A549 (cell line): ENCODE measurements around the gene XYLT1. TPM values are rescaled to one million over a fixed set of nuclear protein-coding genes. Genes with fewer than 3 reads are reported as not detected.

Experiments
- ATAC-seq, 2 experiments: fragments of 200-7000 bp in 1 of 2; fragments of >200 bp in 1 of 2; cut with Nextera tagmentation in 1 of 2; cut with Tn5 transposase in 1 of 2; 3 replicates each; pipeline versions ENCODE4 v1.8.0 to v1.9.1; 2018 to 2020; ENCODE audit warnings: mild to moderate bottlenecking in 1 of 2, moderate library complexity in 1 of 2
- CTCF ChIA-PET: fragments of 300-600 bp; sonication (Branson Sonifier 250); formaldehyde crosslinking; extraction: SDS; loops from one replicate; lab custom pipeline; 2021; ENCODE audit warnings: antibody characterized with exemption, inconsistent platforms; lab: Yijun Ruan, JAX
- POLR2A ChIA-PET: fragments of 350-600 bp; formaldehyde crosslinking; extraction: SDS; loops from one replicate; lab custom pipeline; 2021; ENCODE audit warnings: antibody characterized with exemption, inconsistent platforms; lab: Yijun Ruan, JAX
- DNase-seq, 2 experiments: peaks; one replicate each; pipeline versions ENCODE4 v3.0.0 to v3.0.0-alpha.2; 2011 to 2016; ENCODE audit warnings: low read depth in 1 of 2, low spot score in 1 of 2
- FAIRE-seq: peaks from 2 replicates; lab custom pipeline; 2011; peaks lifted over from hg19 to GRCh38; lab: Jason Lieb, UNC
- H3K27ac ChIP-seq, 2 experiments: fragments of >200 bp; sonication (Bioruptor Twin); formaldehyde crosslinking; 3 replicates each; pipeline ENCODE4 v1.5.1; 2016 to 2017
- H3K4me1 ChIP-seq: fragments of >200 bp; sonication (Bioruptor Twin); formaldehyde crosslinking; 3 replicates; pipeline ENCODE4 v1.6.1; 2016
- H3K4me2 ChIP-seq: fragments of >200 bp; sonication (Bioruptor Twin); formaldehyde crosslinking; 3 replicates; pipeline ENCODE4 v1.6.1; 2016
- H3K4me3 ChIP-seq: fragments of >200 bp; sonication (Bioruptor Twin); formaldehyde crosslinking; 3 replicates; pipeline ENCODE4 v1.5.1; 2016
- H3K9me3 ChIP-seq: fragments of >200 bp; sonication (Bioruptor Twin); formaldehyde crosslinking; 3 replicates; pipeline ENCODE4 v1.6.1; 2016
- CBX8 ChIP-seq: fragments of 200-600 bp; sonication (generic); IDR thresholded peaks from 2 replicates; pipeline ENCODE4 v1.6.1; 2016
- EHF ChIP-seq: fragments of 250-450 bp; sonication (Bioruptor Pico); IDR thresholded peaks from 2 replicates; pipeline ENCODE4 v1.5.0; 2020; ENCODE audit warnings: mild to moderate bottlenecking
- EP300 ChIP-seq, 2 experiments: fragments of >200 bp; sonication (Bioruptor Twin); formaldehyde crosslinking; IDR thresholded peaks; 2 replicates in 1 of 2; 3 replicates in 1 of 2; pipeline ENCODE4 v1.6.1; 2016 to 2017
- ESRRA ChIP-seq: fragments of 150-350 bp; IDR thresholded peaks from 2 replicates; pipeline ENCODE4 v1.6.1; 2014; ENCODE audit warnings: mild to moderate bottlenecking, low read length, borderline replicate concordance
- FOSB ChIP-seq: fragments of 250-450 bp; sonication (Bioruptor Pico); IDR thresholded peaks from 2 replicates; pipeline ENCODE4 v1.5.0; 2020; ENCODE audit warnings: mild to moderate bottlenecking, moderate library complexity
- FOSL2 ChIP-seq, 2 experiments: fragments of 450-650 bp in 1 of 2; fragments of >200 bp in 1 of 2; sonication (Bioruptor Twin) in 1 of 2; formaldehyde crosslinking; IDR thresholded peaks; 2 replicates each; pipeline versions ENCODE4 v1.5.0 to v1.6.1; 2016 to 2020; ENCODE audit warnings: mild to moderate bottlenecking in 1 of 2, moderate library complexity in 1 of 2
- FOXS1 ChIP-seq: fragments of 250-450 bp; sonication (Bioruptor Pico); IDR thresholded peaks from 2 replicates; pipeline ENCODE4 v1.5.0; 2020; ENCODE audit warnings: mild to moderate bottlenecking, moderate library complexity
- HDAC2 ChIP-seq: fragments of 200-600 bp; sonication (generic); IDR thresholded peaks from 2 replicates; pipeline ENCODE4 v1.6.1; 2016
- HOXB13 ChIP-seq: fragments of 250-450 bp; sonication (Bioruptor Pico); IDR thresholded peaks from 2 replicates; pipeline ENCODE4 v1.5.0; 2020; ENCODE audit warnings: low read depth, mild to moderate bottlenecking, moderate library complexity
- JUN ChIP-seq, 2 experiments: fragments of >200 bp; sonication (Bioruptor Twin); formaldehyde crosslinking; IDR thresholded peaks; 2 replicates in 1 of 2; 3 replicates in 1 of 2; pipeline ENCODE4 v1.6.1; 2016 to 2017
- JUNB ChIP-seq: fragments of >200 bp; sonication (Bioruptor Twin); formaldehyde crosslinking; IDR thresholded peaks from 2 replicates; pipeline ENCODE4 v1.6.1; 2016
- MAFK ChIP-seq: fragments of 450-650 bp; IDR thresholded peaks from 2 replicates; pipeline ENCODE4 v1.6.1; 2014; ENCODE audit not compliant: partially characterized antibody
- MAZ ChIP-seq: fragments of 150-350 bp; IDR thresholded peaks from 2 replicates; pipeline ENCODE4 v1.6.1; 2014; ENCODE audit warnings: antibody characterized with exemption, low read depth, low read length, borderline replicate concordance
- NFE2L2 ChIP-seq: fragments of 150-350 bp; conservative IDR thresholded peaks from 2 replicates; pipeline ENCODE4 v1.6.1; 2014; ENCODE audit warnings: low read length
- NPAS2 ChIP-seq: fragments of 250-450 bp; sonication (Bioruptor Pico); IDR thresholded peaks from 2 replicates; pipeline ENCODE4 v1.8.0; 2022; ENCODE audit warnings: mild to moderate bottlenecking, moderate library complexity, borderline replicate concordance
- NR3C1 ChIP-seq: fragments of >200 bp; sonication (Bioruptor Twin); formaldehyde crosslinking; IDR thresholded peaks from 3 replicates; pipeline ENCODE4 v1.6.1; 2017
- PHF8 ChIP-seq: fragments of 200-600 bp; sonication (generic); IDR thresholded peaks from 2 replicates; pipeline ENCODE4 v1.6.1; 2016; ENCODE audit warnings: low read depth, mild to moderate bottlenecking, antibody characterized with exemption, moderate library complexity, borderline replicate concordance
- POLR2AphosphoS2 ChIP-seq: conservative IDR thresholded peaks from 2 replicates; pipeline ENCODE4 v1.6.1; 2012; ENCODE audit warnings: low read length, improper control_type of control experiment, inconsistent platforms
- RARB ChIP-seq: fragments of 250-450 bp; sonication (Bioruptor Pico); IDR thresholded peaks from 2 replicates; pipeline ENCODE4 v1.8.0; 2021; ENCODE audit warnings: mild to moderate bottlenecking, moderate library complexity
- RFX5 ChIP-seq: fragments of 450-650 bp; IDR thresholded peaks from 2 replicates; pipeline ENCODE4 v1.7.1; 2014; ENCODE audit warnings: antibody characterized with exemption, mild to moderate bottlenecking, moderate library complexity
- TFCP2L1 ChIP-seq: fragments of 250-450 bp; sonication (Bioruptor Pico); IDR thresholded peaks from 2 replicates; pipeline ENCODE4 v1.5.0; 2021; ENCODE audit warnings: mild to moderate bottlenecking
- ZFP36 ChIP-seq: fragments of 450-650 bp; IDR thresholded peaks from 2 replicates; pipeline ENCODE4 v1.6.1; 2014; ENCODE audit warnings: borderline replicate concordance; ENCODE audit not compliant: partially characterized antibody
- WGBS: methylation state at CpG from one replicate; pipeline ENCODE4 v1.1.6; 2017; ENCODE audit errors: missing lambda C conversion rate; 5-methylcytosine and 5-hydroxymethylcytosine counted together
- polyA plus RNA-seq, 4 experiments: library from polyadenylated mRNA; depleted of rRNA in 3 of 4; stranded (reverse); fragments of >200 nt; fragmentation: RNase III in 1 of 4; extraction: RNeasy Plus Mini Kit Qiagen cat#74134 plus additional on column Dnase treatment in 1 of 4; gene quantifications; 2 replicates in 3 of 4; 3 replicates in 1 of 4; pipeline ENCODE4 v1.2.3, GENCODE V29; 2011 to 2017
- TF ChIP-seq, protein P1 (sequence below): fragments of 250-450 bp; sonication (Bioruptor Pico); IDR thresholded peaks from 2 replicates; pipeline ENCODE4 v1.5.0; 2020; ENCODE audit warnings: low read depth, mild to moderate bottlenecking, moderate library complexity
- TF ChIP-seq, protein P2 (sequence below): fragments of >200 bp; sonication (Bioruptor Twin); formaldehyde crosslinking; IDR thresholded peaks from 2 replicates; pipeline ENCODE4 v1.6.1; 2016
- TF ChIP-seq, protein P3 (sequence below): fragments of 200-600 bp; sonication (generic); IDR thresholded peaks from 2 replicates; pipeline ENCODE4 v1.6.1; 2016; ENCODE audit warnings: antibody characterized with exemption, mild to moderate bottlenecking, moderate library complexity
- TF ChIP-seq, protein P4 (sequence below): fragments of 150-350 bp; IDR thresholded peaks from 2 replicates; pipeline ENCODE4 v1.6.1; 2014; ENCODE audit warnings: low read depth, mild to moderate bottlenecking, low read length
- TF ChIP-seq, protein P5 (sequence below): IDR thresholded peaks from 2 replicates; pipeline ENCODE4 v1.6.1; 2012

Gene XYLT1
- polyA plus RNA-seq, 2 of the 4 experiments (the other 2 are of a cell fraction), result 0.78 to 0.88 TPM

DNA sequence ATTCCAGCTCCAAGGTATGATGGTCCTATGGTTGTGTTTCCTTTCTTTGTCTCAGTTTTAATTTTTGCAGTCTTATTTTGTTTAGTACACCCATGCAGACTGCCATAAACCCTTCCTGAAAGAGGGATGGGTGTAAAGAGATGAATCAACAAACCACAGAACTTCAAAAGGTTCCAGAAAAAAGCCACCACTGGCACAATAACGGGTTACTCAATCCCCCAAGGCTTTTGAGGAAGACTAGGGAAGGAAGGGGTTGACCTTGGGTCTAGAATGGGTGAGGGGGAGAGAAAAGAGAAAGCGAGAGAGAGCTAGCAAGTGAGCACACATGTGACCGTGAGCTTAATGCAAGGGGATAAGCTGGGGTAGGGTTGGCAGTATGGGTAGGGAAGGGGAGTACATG lies 168.1 kb downstream of the XYLT1 start (continued):
- TF ChIP-seq ZFP36 (no peak), FOXS1 (no peak), NR3C1 (no peak), POLR2AphosphoS2 (no peak), MAZ (no peak), EHF (CRISPR knock-in tag) (no peak)
- TF ChIP-seq, protein P1, sequence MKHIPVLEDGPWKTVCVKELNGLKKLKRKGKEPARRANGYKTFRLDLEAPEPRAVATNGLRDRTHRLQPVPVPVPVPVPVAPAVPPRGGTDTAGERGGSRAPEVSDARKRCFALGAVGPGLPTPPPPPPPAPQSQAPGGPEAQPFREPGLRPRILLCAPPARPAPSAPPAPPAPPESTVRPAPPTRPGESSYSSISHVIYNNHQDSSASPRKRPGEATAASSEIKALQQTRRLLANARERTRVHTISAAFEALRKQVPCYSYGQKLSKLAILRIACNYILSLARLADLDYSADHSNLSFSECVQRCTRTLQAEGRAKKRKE (CRISPR knock-in tag), result no peak
- TF ChIP-seq, all 56 proteins: peak for 0

DNA sequence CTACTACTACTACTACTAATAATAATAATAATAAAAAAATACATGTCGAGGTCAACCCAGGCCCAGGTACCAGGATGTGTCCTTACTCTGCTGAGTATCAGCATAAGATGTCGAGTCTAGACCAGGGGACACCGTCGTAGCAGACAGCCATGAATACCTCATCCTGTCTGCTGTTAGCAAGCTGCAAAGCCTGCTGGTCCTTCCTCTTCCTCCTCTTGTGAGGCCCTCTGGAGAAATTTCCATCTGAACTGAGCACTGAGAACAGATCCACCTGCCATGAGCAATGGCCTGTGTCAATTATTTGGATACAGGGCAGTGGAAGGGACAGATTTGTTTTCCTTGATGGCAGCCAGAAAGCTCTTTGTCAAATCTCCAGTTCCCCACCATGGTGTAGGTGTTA lies 168.5 kb downstream of the XYLT1 start:
- POLR2A ChIA-PET, result no interaction called here
- ATAC-seq (no peak), FAIRE-seq (no peak), DNase-seq (no peak)
- TF ChIP-seq MAFK (no peak), FOXS1 (no peak), MAZ (no peak)
- TF ChIP-seq, protein P2, sequence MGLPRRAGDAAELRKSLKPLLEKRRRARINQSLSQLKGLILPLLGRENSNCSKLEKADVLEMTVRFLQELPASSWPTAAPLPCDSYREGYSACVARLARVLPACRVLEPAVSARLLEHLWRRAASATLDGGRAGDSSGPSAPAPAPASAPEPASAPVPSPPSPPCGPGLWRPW, result no peak
- TF ChIP-seq, protein P3, sequence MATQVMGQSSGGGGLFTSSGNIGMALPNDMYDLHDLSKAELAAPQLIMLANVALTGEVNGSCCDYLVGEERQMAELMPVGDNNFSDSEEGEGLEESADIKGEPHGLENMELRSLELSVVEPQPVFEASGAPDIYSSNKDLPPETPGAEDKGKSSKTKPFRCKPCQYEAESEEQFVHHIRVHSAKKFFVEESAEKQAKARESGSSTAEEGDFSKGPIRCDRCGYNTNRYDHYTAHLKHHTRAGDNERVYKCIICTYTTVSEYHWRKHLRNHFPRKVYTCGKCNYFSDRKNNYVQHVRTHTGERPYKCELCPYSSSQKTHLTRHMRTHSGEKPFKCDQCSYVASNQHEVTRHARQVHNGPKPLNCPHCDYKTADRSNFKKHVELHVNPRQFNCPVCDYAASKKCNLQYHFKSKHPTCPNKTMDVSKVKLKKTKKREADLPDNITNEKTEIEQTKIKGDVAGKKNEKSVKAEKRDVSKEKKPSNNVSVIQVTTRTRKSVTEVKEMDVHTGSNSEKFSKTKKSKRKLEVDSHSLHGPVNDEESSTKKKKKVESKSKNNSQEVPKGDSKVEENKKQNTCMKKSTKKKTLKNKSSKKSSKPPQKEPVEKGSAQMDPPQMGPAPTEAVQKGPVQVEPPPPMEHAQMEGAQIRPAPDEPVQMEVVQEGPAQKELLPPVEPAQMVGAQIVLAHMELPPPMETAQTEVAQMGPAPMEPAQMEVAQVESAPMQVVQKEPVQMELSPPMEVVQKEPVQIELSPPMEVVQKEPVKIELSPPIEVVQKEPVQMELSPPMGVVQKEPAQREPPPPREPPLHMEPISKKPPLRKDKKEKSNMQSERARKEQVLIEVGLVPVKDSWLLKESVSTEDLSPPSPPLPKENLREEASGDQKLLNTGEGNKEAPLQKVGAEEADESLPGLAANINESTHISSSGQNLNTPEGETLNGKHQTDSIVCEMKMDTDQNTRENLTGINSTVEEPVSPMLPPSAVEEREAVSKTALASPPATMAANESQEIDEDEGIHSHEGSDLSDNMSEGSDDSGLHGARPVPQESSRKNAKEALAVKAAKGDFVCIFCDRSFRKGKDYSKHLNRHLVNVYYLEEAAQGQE, result no peak
- Histone ChIP-seq H3K27ac (no peak overlapping the region), H3K9me3 (no peaks in the 10 kb centered on the region), H3K4me1 (no peaks in the 10 kb centered on the region), H3K4me2 (no peak overlapping the region), H3K4me3 (no peak overlapping the region)
- 37% methylated on average over 4 of the region's 4 CpGs for WGBS
- CTCF ChIA-PET, result interaction anchor here (1.7 kb wide), 1 partner anchor 10 kb away, joined by 5 read pairs; no protein-coding TSS in a partner anchor

DNA sequence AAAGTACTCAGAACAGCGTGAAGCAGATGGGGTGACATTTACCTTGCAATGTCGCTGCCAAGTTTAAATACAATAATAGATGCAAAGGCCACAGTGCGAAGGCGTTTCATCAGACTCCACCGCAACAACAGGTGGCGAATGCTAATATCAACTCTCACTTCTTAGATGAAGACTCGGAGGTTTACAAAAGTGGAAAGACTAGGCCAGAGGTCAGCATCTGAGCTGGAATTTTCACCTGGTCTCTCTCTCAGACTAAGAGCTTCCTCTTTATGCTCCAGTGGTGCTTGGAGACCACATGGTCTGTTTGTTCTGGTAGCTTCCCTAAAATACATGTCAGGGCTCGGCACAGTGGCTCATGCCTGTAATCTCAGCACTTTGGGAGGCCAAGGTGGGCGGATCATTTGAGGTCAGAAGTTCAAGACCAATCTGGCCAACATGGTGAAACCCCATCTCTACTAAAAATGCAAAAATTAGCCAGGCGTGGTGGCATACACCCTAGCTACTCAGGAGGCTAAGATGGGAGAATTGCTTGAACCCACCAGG lies 169.1 kb downstream of the XYLT1 start:
- no peak overlapping the region for H3K27ac ChIP-seq
- WGBS, result 39% methylated on average over 10 of the region's 10 CpGs
- no peak overlapping the region for H3K4me3 ChIP-seq
- TF ChIP-seq NPAS2 (CRISPR knock-in tag) (no peak), EP300 (IDR thresholded peaks at IDR 0.05) (no peak), JUN (IDR thresholded peaks at IDR 0.05) (no peak), CBX8 (no peak), FOXS1 (no peak), JUNB (no peak), PHF8 (no peak), ESRRA (no peak), TFCP2L1 (CRISPR knock-in tag) (no peak), RARB (CRISPR knock-in tag) (no peak), FOSB (CRISPR knock-in tag) (no peak), EHF (CRISPR knock-in tag) (no peak), HOXB13 (CRISPR knock-in tag) (no peak), FOSL2 (IDR thresholded peaks at IDR 0.05) (no peak), FOSL2 (CRISPR knock-in tag; IDR thresholded peaks at IDR 0.05) (no peak), RFX5 (no peak), HDAC2 (no peak), NFE2L2 (no peak)
- TF ChIP-seq, protein P4, sequence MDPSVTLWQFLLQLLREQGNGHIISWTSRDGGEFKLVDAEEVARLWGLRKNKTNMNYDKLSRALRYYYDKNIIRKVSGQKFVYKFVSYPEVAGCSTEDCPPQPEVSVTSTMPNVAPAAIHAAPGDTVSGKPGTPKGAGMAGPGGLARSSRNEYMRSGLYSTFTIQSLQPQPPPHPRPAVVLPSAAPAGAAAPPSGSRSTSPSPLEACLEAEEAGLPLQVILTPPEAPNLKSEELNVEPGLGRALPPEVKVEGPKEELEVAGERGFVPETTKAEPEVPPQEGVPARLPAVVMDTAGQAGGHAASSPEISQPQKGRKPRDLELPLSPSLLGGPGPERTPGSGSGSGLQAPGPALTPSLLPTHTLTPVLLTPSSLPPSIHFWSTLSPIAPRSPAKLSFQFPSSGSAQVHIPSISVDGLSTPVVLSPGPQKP, result no peak
- TF ChIP-seq, protein P5, sequence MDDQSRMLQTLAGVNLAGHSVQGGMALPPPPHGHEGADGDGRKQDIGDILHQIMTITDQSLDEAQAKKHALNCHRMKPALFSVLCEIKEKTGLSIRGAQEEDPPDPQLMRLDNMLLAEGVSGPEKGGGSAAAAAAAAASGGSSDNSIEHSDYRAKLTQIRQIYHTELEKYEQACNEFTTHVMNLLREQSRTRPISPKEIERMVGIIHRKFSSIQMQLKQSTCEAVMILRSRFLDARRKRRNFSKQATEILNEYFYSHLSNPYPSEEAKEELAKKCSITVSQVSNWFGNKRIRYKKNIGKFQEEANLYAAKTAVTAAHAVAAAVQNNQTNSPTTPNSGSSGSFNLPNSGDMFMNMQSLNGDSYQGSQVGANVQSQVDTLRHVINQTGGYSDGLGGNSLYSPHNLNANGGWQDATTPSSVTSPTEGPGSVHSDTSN, result no peak
- ATAC-seq, result no peak
- ChIA-PET POLR2A (no interaction called here), CTCF (interaction anchor here (1.7 kb wide), 1 partner anchor 10 kb away, joined by 5 read pairs; no protein-coding TSS in a partner anchor)
- no peak for DNase-seq
- no peak overlapping the region for H3K4me2 ChIP-seq
- no peaks in the 10 kb centered on the region for H3K9me3 ChIP-seq
- no peak for FAIRE-seq
- no peaks in the 10 kb centered on the region for H3K4me1 ChIP-seq
